Measurements from ENCODE around the gene ARHGAP24.
"Not testable (repeated sequence)": the region's sequence is repeated elsewhere in the genome, so short reads cannot be mapped to it uniquely, and the experiment has no call there.

ARHGAP24 gene

GRCh38 chr4:85482010-85482738 is 7.2 kb downstream of the ARHGAP24 start:
- no peak for DNase-seq

- DNase-seq = no peak
Measured at GRCh38 chr4:85486425-85487086, 11.6 kb downstream of the ARHGAP24 start.

GRCh38 chr4:85488416-85488815 is 13.5 kb downstream of the ARHGAP24 start:
- DNase-seq = no peak

- no peak for DNase-seq
Measured at GRCh38 chr4:85489273-85489981, 14.5 kb downstream of the ARHGAP24 start.

GRCh38 chr4:85491527-85491926 is 16.6 kb downstream of the ARHGAP24 start:
- no peak for DNase-seq

- DNase-seq = no peak
Measured at GRCh38 chr4:85492336-85492735, 17.4 kb downstream of the ARHGAP24 start.

GRCh38 chr4:85495621-85496020 is 20.7 kb downstream of the ARHGAP24 start:
- DNase-seq = no peak

- no peak for DNase-seq
Measured at GRCh38 chr4:85496126-85496849, 21.3 kb downstream of the ARHGAP24 start.

- no peak for DNase-seq
Measured at GRCh38 chr4:85496933-85497332, 22.0 kb downstream of the ARHGAP24 start.

- DNase-seq = peak in 19 of 56 donors; percentile 0 to 39 (median 6)
Measured at GRCh38 chr4:85498068-85498733, 23.3 kb downstream of the ARHGAP24 start.

- DNase-seq = no peak
Measured at GRCh38 chr4:85499573-85499972, 24.6 kb downstream of the ARHGAP24 start.

GRCh38 chr4:85500110-85500867 is 25.3 kb downstream of the ARHGAP24 start:
- DNase-seq = no peak

GRCh38 chr4:85501145-85501544 is 26.2 kb downstream of the ARHGAP24 start:
- not testable (repeated sequence) for DNase-seq

GRCh38 chr4:85508654-85509053 is 33.7 kb downstream of the ARHGAP24 start:
- DNase-seq = no peak

GRCh38 chr4:85509882-85510631 is 35.1 kb downstream of the ARHGAP24 start:
- DNase-seq = no peak

- DNase-seq = no peak
Measured at GRCh38 chr4:85510632-85510984, 35.7 kb downstream of the ARHGAP24 start.

GRCh38 chr4:85512446-85513205 is 37.7 kb downstream of the ARHGAP24 start:
- DNase-seq = no peak

- DNase-seq = no peak
Measured at GRCh38 chr4:85514117-85514516, 39.2 kb downstream of the ARHGAP24 start.

GRCh38 chr4:85514783-85515182 is 39.8 kb downstream of the ARHGAP24 start:
- no peak for DNase-seq
